Measurements from ENCODE around the gene PSPN.

Gene PSPN

GRCh38 chr19:6375411-6376010 lies at the start of gene PSPN:
Gene PSPN, minus strand, starts transcription at chr19:6375933. Its CDS starts 84 bp downstream, at chr19:6375849.
- H3K4me1 ChIP-seq (ENCODE audit: insufficient read depth, low read length), result peaks cover 20% of the 10 kb centered on the region
- H3K79me2 ChIP-seq (ENCODE audit: insufficient read depth, low read length), result peaks cover 9% of the 10 kb centered on the region; the same call in 1 of the 2 replicates
- H3K27ac ChIP-seq (ENCODE audit: low read length), result no peak within 1 kb of the TSS
- DNase-seq (no peak), ATAC-seq (ENCODE audit: insufficient read depth, low read depth) (no peak)
- no peak within 1 kb of the TSS for H3K4me3 ChIP-seq (ENCODE audit: low read depth in 1 of 2, low read length in 2 of 2)
- no peak within 1 kb of the TSS for H3K9ac ChIP-seq (ENCODE audit: low read depth, low read length)
- H3K9me3 ChIP-seq (ENCODE audit: insufficient read depth, low read length, severe bottlenecking), result no peaks in the 10 kb centered on the region
- no peak within 1 kb of the TSS for H2AFZ ChIP-seq (ENCODE audit: low read depth, low read length)
- no peaks in the 10 kb centered on the region; the same call in 1 of the 2 replicates for H4K20me1 ChIP-seq (ENCODE audit: insufficient read depth, low read length)
- H3K4me2 ChIP-seq (ENCODE audit: insufficient read depth, low read length), result no peak within 1 kb of the TSS
- peaks cover 33% of the 10 kb centered on the region for H3K36me3 ChIP-seq (ENCODE audit: insufficient read depth, low read length)
- H3K27me3 ChIP-seq (ENCODE audit: insufficient read depth, low read length, poor library complexity), result no peaks in the 10 kb centered on the region
- TF ChIP-seq CTCF (IDR thresholded peaks at IDR 0.05; ENCODE audit: borderline replicate concordance, extremely low read depth, low read length, poor library complexity, severe bottlenecking) (no peak), EZH2 (IDR thresholded peaks at IDR 0.05; ENCODE audit: borderline replicate concordance, low read depth, low read length, severe bottlenecking) (no peak)

DNA sequence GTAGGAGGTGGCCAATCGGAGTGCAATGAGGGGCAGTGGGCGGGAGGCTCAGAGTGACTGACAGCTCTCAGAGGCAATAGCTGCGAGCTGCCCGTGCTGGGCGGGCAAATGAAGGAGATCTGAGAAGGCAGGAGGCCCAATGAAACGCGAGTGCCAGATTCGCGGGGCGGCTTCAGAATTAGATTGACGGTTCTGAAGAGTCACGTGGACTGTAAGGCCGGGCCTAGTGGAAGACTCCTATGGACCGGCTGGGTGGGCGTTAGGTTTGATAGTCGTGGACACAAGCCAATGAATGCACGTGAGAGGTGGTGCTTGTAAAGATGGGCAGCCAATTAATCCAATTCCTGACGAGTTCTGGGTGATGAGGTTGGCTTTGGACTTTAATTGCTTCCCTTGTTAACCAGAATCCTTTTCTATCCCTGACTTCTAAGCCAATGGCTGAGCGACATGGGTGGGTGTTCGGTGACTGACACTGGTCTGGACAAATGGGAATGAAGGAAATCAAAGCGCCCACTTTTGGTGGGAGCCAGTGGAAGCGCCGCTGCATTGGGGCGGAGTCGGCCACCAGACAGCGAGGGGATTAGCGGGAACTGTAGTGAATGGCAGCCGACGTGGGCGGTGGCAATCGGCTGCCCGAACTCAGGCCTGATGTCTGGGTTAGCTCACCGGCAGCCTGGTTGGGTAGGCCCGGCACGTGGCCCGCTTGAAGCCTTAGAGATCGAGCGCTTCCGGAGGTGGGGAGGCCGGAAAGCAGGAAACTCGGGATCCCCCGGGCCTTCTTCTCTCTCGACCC lies 49.4 kb upstream of the PSPN start:
- H3K9ac ChIP-seq (ENCODE audit: low read depth, low read length), result peak overlapping the region; percentile 51
- no peaks in the 10 kb centered on the region for H3K27me3 ChIP-seq (ENCODE audit: insufficient read depth, low read length, poor library complexity)
- peak overlapping the region; percentile 55 for H3K4me2 ChIP-seq (ENCODE audit: insufficient read depth, low read length)
- H3K27ac ChIP-seq (ENCODE audit: low read length), result peak overlapping the region; percentile 82
- DNase-seq (peak; percentile 100), ATAC-seq (ENCODE audit: insufficient read depth, low read depth) (peak; percentile 86)
- TF ChIP-seq EZH2 (IDR thresholded peaks at IDR 0.05; ENCODE audit: borderline replicate concordance, low read depth, low read length, severe bottlenecking), result no peak
- no peak for TF ChIP-seq CTCF (IDR thresholded peaks at IDR 0.05; ENCODE audit: borderline replicate concordance, extremely low read depth, low read length, poor library complexity, severe bottlenecking)
- peak overlapping the region in 1 of 2 experiments; percentile 45; a peak in 2 of 4 replicates for H3K4me3 ChIP-seq (ENCODE audit: low read depth in 1 of 2, low read length in 2 of 2)
- H3K4me1 ChIP-seq (ENCODE audit: insufficient read depth, low read length), result peaks cover 39% of the 10 kb centered on the region
- H3K9me3 ChIP-seq (ENCODE audit: insufficient read depth, low read length, severe bottlenecking), result no peaks in the 10 kb centered on the region
- peaks cover 43% of the 10 kb centered on the region for H3K79me2 ChIP-seq (ENCODE audit: insufficient read depth, low read length)
- peaks cover 40% of the 10 kb centered on the region for H4K20me1 ChIP-seq (ENCODE audit: insufficient read depth, low read length)
- H3K36me3 ChIP-seq (ENCODE audit: insufficient read depth, low read length), result peaks cover 39% of the 10 kb centered on the region
- peak overlapping the region; percentile 74 for H2AFZ ChIP-seq (ENCODE audit: low read depth, low read length)

GRCh38 chr19:6424195-6424938 lies 48.6 kb upstream of the PSPN start, which contains the start of gene KHSRP:
Gene KHSRP, minus strand, starts transcription at chr19:6424811. Its CDS starts 110 bp downstream, at chr19:6424701.
- Histone ChIP-seq H3K27me3 (ENCODE audit: insufficient read depth, low read length, poor library complexity) (no peaks in the 10 kb centered on the region), H3K4me3 (ENCODE audit: low read depth in 1 of 2, low read length in 2 of 2) (peak within 1 kb of the TSS; percentile 90 to 95; a peak in 3 of 4 replicates), H3K27ac (ENCODE audit: low read length) (peak within 1 kb of the TSS; percentile 82), H3K9me3 (ENCODE audit: insufficient read depth, low read length, severe bottlenecking) (no peaks in the 10 kb centered on the region), H2AFZ (ENCODE audit: low read depth, low read length) (peak within 1 kb of the TSS; percentile 74), H3K79me2 (ENCODE audit: insufficient read depth, low read length) (peaks cover 50% of the 10 kb centered on the region), H4K20me1 (ENCODE audit: insufficient read depth, low read length) (peaks cover 47% of the 10 kb centered on the region), H3K4me2 (ENCODE audit: insufficient read depth, low read length) (peak within 1 kb of the TSS; percentile 97), H3K9ac (ENCODE audit: low read depth, low read length) (peak within 1 kb of the TSS; percentile 89), H3K36me3 (ENCODE audit: insufficient read depth, low read length) (peaks cover 47% of the 10 kb centered on the region), H3K4me1 (ENCODE audit: insufficient read depth, low read length) (peaks cover 39% of the 10 kb centered on the region)
- ATAC-seq (ENCODE audit: insufficient read depth, low read depth) (no peak), DNase-seq (peak; percentile 60)
- no peak for TF ChIP-seq EZH2 (IDR thresholded peaks at IDR 0.05; ENCODE audit: borderline replicate concordance, low read depth, low read length, severe bottlenecking)
- TF ChIP-seq CTCF (IDR thresholded peaks at IDR 0.05; ENCODE audit: borderline replicate concordance, extremely low read depth, low read length, poor library complexity, severe bottlenecking), result no peak

Measured in DND-41 (cell line).